Thymus (tissue), 11 donors: Measurements from ENCODE around the gene TSPAN17. TPM values are rescaled to one million over a fixed set of nuclear protein-coding genes. Genes with fewer than 3 reads are reported as not detected.

Experiments
- DNase-seq, 9 donors: peaks; one replicate each; pipeline ENCODE4 v3.0.0-alpha.2; 2013; ENCODE audit warnings: low spot score in 9 of 9, low read depth in 6 of 9, missing footprints in 1 of 9
- H3K27ac ChIP-seq, 2 donors: one replicate each; pipeline ENCODE4 v1.5.1; 2013; ENCODE audit warnings: control low read depth in 1 of 2, low read depth in 1 of 2, low read length in 1 of 2, mild to moderate bottlenecking in 1 of 2, moderate library complexity in 1 of 2
- H3K27me3 ChIP-seq, 2 donors: one replicate each; pipeline ENCODE4 v1.5.1; 2013; ENCODE audit warnings: low read length in 1 of 2; ENCODE audit not compliant: control insufficient read depth in 2 of 2, insufficient read depth in 1 of 2
- H3K36me3 ChIP-seq, 2 donors: one replicate each; pipeline ENCODE4 v1.5.1; 2013; ENCODE audit warnings: low read length in 1 of 2, mild to moderate bottlenecking in 1 of 2, moderate library complexity in 1 of 2; ENCODE audit not compliant: control insufficient read depth in 2 of 2, insufficient read depth in 2 of 2
- H3K4me1 ChIP-seq, 2 donors: one replicate each; pipeline ENCODE4 v1.5.1; 2013; ENCODE audit warnings: low read length in 2 of 2; ENCODE audit not compliant: control insufficient read depth in 2 of 2, insufficient read depth in 2 of 2
- H3K4me3 ChIP-seq, 2 donors: one replicate each; pipeline ENCODE4 v1.5.1; 2013; ENCODE audit warnings: low read length in 2 of 2, control low read depth in 1 of 2, mild to moderate bottlenecking in 1 of 2
- H3K9me3 ChIP-seq, 2 donors: one replicate each; pipeline ENCODE4 v1.5.1; 2013; ENCODE audit warnings: low read length in 1 of 2, mild to moderate bottlenecking in 1 of 2; ENCODE audit not compliant: control insufficient read depth in 2 of 2, insufficient read depth in 1 of 2
- WGBS: extraction: QIAGEN DNeasy Blood & Tissue Kit; methylation state at CpG from one replicate; pipeline ENCODE4 v1.1.7; 2013; 5-methylcytosine and 5-hydroxymethylcytosine counted together
- polyA plus RNA-seq: library from polyadenylated mRNA; stranded (reverse); fragments of 200-250 nt; gene quantifications from one replicate; pipeline ENCODE4 v1.2.3, GENCODE V29; 2013
- total RNA-seq: library from RNA; stranded (reverse); fragments of 120-200 nt; gene quantifications from one replicate; pipeline ENCODE4 v1.2.4, GENCODE V29; 2013
- donor health status: healthy.

Gene TSPAN17
- total and polyA plus RNA-seq, 2 donors: 8.0 to 26.5 TPM

DNA sequence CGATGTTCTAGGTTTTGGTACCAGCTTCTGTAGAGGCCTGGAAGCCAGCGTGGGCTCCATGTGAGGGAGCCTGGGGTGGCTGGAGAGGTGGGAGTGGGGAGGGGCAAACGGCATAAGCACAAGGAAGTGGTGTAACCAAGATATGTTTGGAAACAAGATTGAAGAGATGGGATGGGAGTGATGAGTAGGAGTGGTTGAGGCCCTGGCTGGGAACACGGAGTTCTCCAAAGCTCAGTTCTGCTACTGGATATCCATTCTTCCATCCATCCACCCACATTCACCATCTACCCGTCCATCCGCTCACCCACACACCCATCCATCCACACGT lies 12.2 kb downstream of the TSPAN17 start:
- WGBS: 88% methylated on average over 7 of the region's 7 CpGs
- no peak overlapping the region for H3K4me3 ChIP-seq
- H3K27me3 ChIP-seq: peaks cover 2 to 18% of the 10 kb centered on the region in 2 donors
- peaks cover 9 to 20% of the 10 kb centered on the region in 2 donors for H3K4me1 ChIP-seq
- no peak overlapping the region for H3K27ac ChIP-seq
- peaks cover 0 to 4% of the 10 kb centered on the region in 2 donors for H3K36me3 ChIP-seq
- DNase-seq: no peak
- H3K9me3 ChIP-seq: peaks cover 0 to 4% of the 10 kb centered on the region in 2 donors

DNA sequence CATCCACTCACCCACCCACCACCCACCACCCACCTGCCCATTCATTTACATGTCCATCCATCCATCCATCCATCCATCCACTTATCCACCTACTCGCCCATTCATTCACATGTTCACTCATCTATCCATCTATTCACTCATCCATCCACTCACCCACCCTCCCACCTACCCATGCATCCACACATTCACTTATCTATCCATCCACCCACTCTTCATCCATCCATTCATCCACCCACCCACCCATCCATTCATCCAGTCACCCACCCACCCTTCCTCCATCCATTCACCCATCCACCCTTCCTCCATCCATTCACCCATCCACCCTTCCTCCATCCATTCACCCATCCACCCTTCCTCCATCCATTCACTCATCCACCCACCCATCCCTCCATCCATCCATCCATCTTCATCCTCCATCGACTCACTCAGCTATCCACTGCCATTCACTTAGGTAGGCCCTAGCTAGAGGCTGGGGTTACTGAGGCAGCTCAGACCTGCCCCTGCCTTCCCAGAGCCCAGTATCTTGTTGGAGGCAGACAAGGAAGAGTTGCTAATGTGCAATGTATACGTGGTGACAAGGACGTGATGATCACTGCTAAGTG lies 12.7 kb downstream of the TSPAN17 start:
- H3K36me3 ChIP-seq: peaks cover 0 to 4% of the 10 kb centered on the region in 2 donors
- peaks cover 9 to 19% of the 10 kb centered on the region in 2 donors for H3K4me1 ChIP-seq
- no peak overlapping the region for H3K4me3 ChIP-seq
- peaks cover 0 to 4% of the 10 kb centered on the region in 2 donors for H3K9me3 ChIP-seq
- WGBS: 92% methylated on average over 4 of the region's 4 CpGs
- DNase-seq: no peak
- peaks cover 2 to 22% of the 10 kb centered on the region in 2 donors for H3K27me3 ChIP-seq
- no peak overlapping the region for H3K27ac ChIP-seq

DNA sequence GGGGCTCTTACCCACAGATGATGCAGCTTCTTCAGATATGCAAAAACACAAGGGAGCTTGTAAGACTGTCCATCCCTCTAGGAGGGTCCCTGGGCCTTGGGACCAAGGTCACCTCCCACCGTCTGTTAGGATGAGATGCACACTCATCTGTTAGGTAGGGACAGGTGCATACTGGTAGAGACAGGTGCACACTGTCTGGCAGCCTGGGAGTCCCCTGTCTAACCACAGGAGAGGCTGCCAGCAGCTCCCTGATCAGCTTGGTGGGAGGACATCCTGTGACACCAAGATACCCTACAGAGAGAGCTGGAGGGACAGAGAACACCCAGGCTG lies 13.2 kb downstream of the TSPAN17 start:
- H3K27ac ChIP-seq: no peak overlapping the region
- H3K4me1 ChIP-seq: peaks cover 9 to 19% of the 10 kb centered on the region in 2 donors
- H3K36me3 ChIP-seq: peaks cover 0 to 4% of the 10 kb centered on the region in 2 donors
- H3K27me3 ChIP-seq: peaks cover 2 to 28% of the 10 kb centered on the region in 2 donors
- peak in 1 of 9 donors; percentile 17 for DNase-seq
- H3K4me3 ChIP-seq: no peak overlapping the region
- H3K9me3 ChIP-seq: peaks cover 0 to 7% of the 10 kb centered on the region in 2 donors
- WGBS: 12% methylated on average over 1 of the region's 1 CpG

DNA sequence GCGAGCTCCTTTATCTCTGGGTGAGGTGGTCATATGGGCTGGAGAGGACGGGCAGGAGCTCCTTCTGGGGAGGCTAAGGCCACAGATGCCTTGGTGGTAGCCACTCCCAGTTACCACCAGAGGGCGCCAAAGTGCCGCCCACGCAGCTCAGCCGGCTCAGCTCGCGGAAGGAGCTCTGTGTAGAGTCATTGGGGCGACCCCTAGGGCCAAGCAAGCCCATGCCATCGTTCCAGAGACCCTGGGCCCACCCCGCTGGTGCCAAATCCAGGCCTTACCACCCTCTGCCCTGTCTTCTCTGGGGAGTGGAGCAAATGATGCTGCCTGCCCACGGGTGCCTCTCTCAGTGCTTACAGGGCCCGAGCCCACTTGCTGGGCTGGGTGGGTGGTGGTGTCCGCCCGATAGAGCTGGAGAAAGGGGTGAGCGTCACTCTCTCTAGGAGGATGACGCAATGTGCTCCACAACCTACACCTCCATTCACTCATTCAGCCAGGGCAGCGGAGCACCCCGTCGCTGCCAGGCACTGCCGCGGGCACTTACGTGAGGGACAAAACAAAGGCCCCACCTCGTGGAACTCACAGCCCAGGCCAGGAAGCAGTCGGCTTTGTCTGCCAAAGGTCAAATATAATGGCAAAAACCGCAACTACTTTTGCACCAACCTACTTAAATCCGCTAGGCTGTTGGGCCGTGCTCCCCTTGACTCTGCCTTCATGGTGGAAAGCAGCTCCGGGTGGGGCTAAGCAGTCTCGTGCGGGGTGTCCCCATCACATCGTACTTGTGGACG lies 13.8 kb downstream of the TSPAN17 start:
- Histone ChIP-seq H3K27ac (no peak overlapping the region), H3K36me3 (peaks cover 0 to 4% of the 10 kb centered on the region in 2 donors), H3K4me3 (no peak overlapping the region), H3K4me1 (peaks cover 9 to 19% of the 10 kb centered on the region in 2 donors), H3K27me3 (peaks cover 2 to 33% of the 10 kb centered on the region in 2 donors), H3K9me3 (peaks cover 0 to 7% of the 10 kb centered on the region in 2 donors)
- peak in 8 of 9 donors; percentile 52 to 90 (median 77) for DNase-seq
- 62% methylated on average over 33 of the region's 33 CpGs for WGBS

DNA sequence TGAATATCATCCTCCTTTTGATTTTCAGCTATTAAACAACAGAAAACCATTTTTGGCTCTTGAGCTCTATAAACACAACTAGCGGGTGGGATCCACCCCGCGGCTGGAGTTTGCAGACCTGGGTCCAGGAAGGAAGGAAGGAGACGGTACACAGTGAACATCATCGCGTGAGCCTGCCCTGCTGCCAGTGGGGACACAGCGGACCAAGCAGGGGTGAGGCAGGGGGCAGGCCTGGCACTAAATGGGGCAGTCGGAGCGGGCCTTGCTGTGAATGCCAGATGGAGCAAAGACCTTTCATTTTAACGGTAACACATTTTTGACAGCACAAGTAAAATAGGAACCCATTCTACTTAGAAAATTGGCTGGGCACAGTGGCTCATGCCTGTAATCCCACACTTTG lies 14.4 kb downstream of the TSPAN17 start:
- Histone ChIP-seq H3K4me3 (no peak overlapping the region), H3K9me3 (peaks cover 0 to 7% of the 10 kb centered on the region in 2 donors), H3K36me3 (peaks cover 0 to 4% of the 10 kb centered on the region in 2 donors), H3K4me1 (peaks cover 9 to 19% of the 10 kb centered on the region in 2 donors), H3K27ac (no peak overlapping the region), H3K27me3 (peaks cover 2 to 37% of the 10 kb centered on the region in 2 donors)
- WGBS: 87% methylated on average over 10 of the region's 10 CpGs
- no peak for DNase-seq

DNA sequence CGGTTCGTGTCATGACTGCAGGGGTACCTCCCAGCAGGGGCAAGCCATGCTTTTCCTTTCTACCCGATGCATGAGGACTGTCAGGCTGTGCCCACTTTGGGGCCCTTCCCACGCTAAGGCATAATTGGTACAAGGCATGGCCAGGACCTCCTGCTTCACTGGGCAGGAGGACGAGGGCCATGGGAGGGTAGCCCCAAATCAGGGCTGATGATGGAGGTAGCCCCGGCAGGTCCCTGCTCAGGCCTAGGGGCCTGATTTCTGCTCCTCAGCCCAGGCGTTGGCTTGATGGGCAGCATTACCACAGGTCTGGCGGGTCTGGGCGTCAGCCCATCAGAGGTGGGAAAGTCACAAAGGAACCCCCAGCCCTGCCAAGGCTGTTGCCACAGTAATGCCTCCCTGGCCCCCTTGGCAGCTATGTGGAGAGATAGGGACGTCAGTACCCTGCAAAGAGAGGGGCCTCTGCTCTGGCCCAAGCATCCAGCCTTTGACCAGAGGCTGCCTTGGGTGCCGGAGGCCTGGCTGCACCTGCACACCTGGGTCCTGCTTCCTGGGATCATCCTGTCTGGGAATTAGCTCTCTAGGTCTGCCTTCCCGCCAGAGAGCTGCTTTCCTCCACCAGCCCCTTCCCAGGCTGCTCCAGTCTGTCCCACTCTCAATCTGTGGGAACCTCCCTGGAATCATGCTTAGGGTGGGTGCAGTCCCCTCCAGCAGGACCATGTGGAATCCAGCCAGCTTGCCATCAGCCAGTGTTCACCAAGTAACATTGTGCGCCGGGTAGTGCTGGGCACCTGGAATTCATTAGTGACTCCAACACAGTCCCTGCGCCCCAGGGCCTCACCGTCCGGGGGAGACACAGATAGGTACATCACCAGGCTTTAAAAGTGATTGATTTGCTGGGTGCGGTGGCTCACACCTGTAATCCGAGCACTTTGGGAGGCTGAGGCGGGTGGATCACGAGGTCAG lies 15.4 kb downstream of the TSPAN17 start:
- no peak for DNase-seq
- no peak overlapping the region for H3K4me3 ChIP-seq
- H3K36me3 ChIP-seq: no peaks in the 10 kb centered on the region
- H3K4me1 ChIP-seq: peaks cover 9 to 19% of the 10 kb centered on the region in 2 donors
- H3K9me3 ChIP-seq: peaks cover 0 to 7% of the 10 kb centered on the region in 2 donors
- H3K27me3 ChIP-seq: peaks cover 2 to 38% of the 10 kb centered on the region in 2 donors
- H3K27ac ChIP-seq: no peak overlapping the region
- WGBS: 94% methylated on average over 21 of the region's 21 CpGs

DNA sequence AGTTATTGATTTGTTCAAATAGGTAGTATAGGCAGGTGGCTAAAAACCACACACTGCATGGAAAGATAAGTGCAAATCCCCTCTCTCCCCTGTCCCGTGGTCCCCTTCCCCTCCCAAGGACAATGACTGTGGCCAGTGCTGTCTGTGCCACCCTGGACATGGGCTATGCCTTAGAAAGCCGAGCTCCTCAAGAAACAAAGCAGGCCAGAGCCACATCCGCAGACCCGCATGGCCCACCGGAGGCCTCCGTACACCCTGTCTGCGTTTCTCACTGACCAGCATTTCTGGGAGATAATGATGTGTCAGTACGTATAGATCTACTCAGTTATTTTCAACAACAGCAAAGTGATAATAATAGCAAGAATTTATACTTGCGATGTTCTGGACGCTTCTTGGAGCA lies 16.3 kb downstream of the TSPAN17 start:
- peaks cover 2 to 45% of the 10 kb centered on the region in 2 donors for H3K27me3 ChIP-seq
- DNase-seq: no peak
- H3K9me3 ChIP-seq: peaks cover 0 to 3% of the 10 kb centered on the region in 2 donors
- WGBS: 93% methylated on average over 10 of the region's 10 CpGs
- H3K4me1 ChIP-seq: peaks cover 4 to 14% of the 10 kb centered on the region in 2 donors
- H3K27ac ChIP-seq: no peak overlapping the region
- no peaks in the 10 kb centered on the region for H3K36me3 ChIP-seq
- no peak overlapping the region for H3K4me3 ChIP-seq

DNA sequence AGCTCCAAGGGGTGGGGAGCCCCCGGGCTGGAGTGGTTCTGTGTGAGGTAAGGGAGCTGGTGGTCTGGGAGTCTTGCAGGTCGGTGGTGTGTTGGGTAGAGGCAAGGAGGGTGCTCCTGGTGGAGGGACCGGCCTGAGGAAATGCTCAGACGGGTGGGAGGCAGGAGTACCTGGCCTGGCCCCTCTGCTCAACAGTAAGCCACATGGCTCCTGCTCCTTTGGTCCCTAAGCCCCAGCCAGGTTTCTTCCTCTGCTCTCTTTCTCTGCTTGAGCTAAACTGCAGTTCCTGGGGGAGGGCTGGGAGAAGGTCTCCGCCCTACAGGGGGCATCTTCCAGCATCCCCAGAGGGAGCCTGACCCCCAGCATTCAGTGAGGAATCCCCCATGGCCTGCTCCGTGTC lies 17.2 kb downstream of the TSPAN17 start:
- peaks cover 0 to 5% of the 10 kb centered on the region in 2 donors for H3K4me1 ChIP-seq
- H3K4me3 ChIP-seq: no peak overlapping the region
- 46% methylated on average over 6 of the region's 6 CpGs for WGBS
- DNase-seq: no peak
- H3K9me3 ChIP-seq: peaks cover 0 to 3% of the 10 kb centered on the region in 2 donors
- peaks cover 2 to 51% of the 10 kb centered on the region in 2 donors for H3K27me3 ChIP-seq
- no peak overlapping the region for H3K27ac ChIP-seq
- no peaks in the 10 kb centered on the region for H3K36me3 ChIP-seq
